Measurements from ENCODE around the gene MYO16. TPM values are rescaled to one million over a fixed set of nuclear protein-coding genes. Genes with fewer than 3 reads are reported as not detected.

The MYO16 gene
- total RNA-seq, 1 experiment from 2014 or later: not detected

GRCh38 chr13:108779308-108779707 lies 149.9 kb downstream of the MYO16 start:
- DNase-seq: peak; percentile 40
- H3K27me3 ChIP-seq (ENCODE audit: insufficient read depth, low read length): no peaks in the 10 kb centered on the region
- peaks cover 8 to 20% of the 10 kb centered on the region in 2 experiments for H3K4me1 Mint-ChIP-seq
- H3K4me3 Mint-ChIP-seq: no peak overlapping the region
- no peak overlapping the region for H2BK15ac ChIP-seq (ENCODE audit: low read depth, low read length)
- H3K27ac Mint-ChIP-seq: no peak overlapping the region
- no peak overlapping the region for H3K4ac ChIP-seq (ENCODE audit: low read depth, low read length)
- H3K9me3 Mint-ChIP-seq: peaks cover 24 to 28% of the 10 kb centered on the region in 2 experiments
- H3K9ac ChIP-seq (ENCODE audit: extremely low read depth, insufficient read length, low read length): no peak overlapping the region
- H2AK5ac ChIP-seq (ENCODE audit: insufficient read length, low read length): no peak overlapping the region
- H4K5ac ChIP-seq (ENCODE audit: insufficient read length, low read depth, low read length): no peak overlapping the region
- no CpG with 5 or more reads among the region's 2 CpGs for WGBS (ENCODE audit: extremely low coverage, insufficient read length, low lambda C conversion rate)
- H2BK12ac ChIP-seq (ENCODE audit: insufficient read length, low read depth, low read length): no peak overlapping the region
- H3K27ac ChIP-seq (ENCODE audit: insufficient read length, low read depth, low read length): no peak overlapping the region
- H4K20me1 ChIP-seq (ENCODE audit: control insufficient read depth, insufficient read depth, insufficient read length): no peaks in the 10 kb centered on the region
- H2BK120ac ChIP-seq (ENCODE audit: low read depth, low read length, poor library complexity, severe bottlenecking): no peak overlapping the region
- H3K9me3 ChIP-seq (ENCODE audit: control insufficient read depth, low read depth, low read length): no peaks in the 10 kb centered on the region
- no peaks in the 10 kb centered on the region for H3K4me1 ChIP-seq (ENCODE audit: insufficient read depth, low read length)
- H2BK20ac ChIP-seq (ENCODE audit: low read depth, low read length, poor library complexity, severe bottlenecking): no peak overlapping the region
- H3K79me2 ChIP-seq (ENCODE audit: insufficient read depth, low read length): no peaks in the 10 kb centered on the region
- H3K27me3 Mint-ChIP-seq (ENCODE audit: low read depth): peaks cover 3% of the 10 kb centered on the region; the same call in 1 of the 2 replicates
- H3T11ph ChIP-seq (ENCODE audit: low read length): no peak overlapping the region
- no peak overlapping the region for H3K23ac ChIP-seq (ENCODE audit: insufficient read length, low read depth, low read length)
- H2AFZ ChIP-seq (ENCODE audit: low read length): no peak overlapping the region
- no peak overlapping the region for H3K18ac ChIP-seq (ENCODE audit: insufficient read length, low read depth, low read length)
- no peak overlapping the region for H3K56ac ChIP-seq (ENCODE audit: insufficient read length, low read depth, low read length)
- no peaks in the 10 kb centered on the region for H3K23me2 ChIP-seq (ENCODE audit: insufficient read length, low read depth, low read length, poor library complexity, severe bottlenecking)
- no peak overlapping the region for H4K91ac ChIP-seq (ENCODE audit: insufficient read length, low read depth, low read length)
- H3K36me3 Mint-ChIP-seq (ENCODE audit: insufficient read depth in 1 of 3, low read depth in 3 of 3): peaks cover 11 to 25% (median 19%) of the 10 kb centered on the region in 3 experiments
- H4K8ac ChIP-seq (replicated peaks; ENCODE audit: insufficient read length, low read depth, low read length): no peak overlapping the region
- H3K79me1 ChIP-seq (ENCODE audit: insufficient read depth, low read depth, low read length, poor library complexity, severe bottlenecking): no peaks in the 10 kb centered on the region
- no peak overlapping the region for H3K4me2 ChIP-seq (ENCODE audit: insufficient read depth, insufficient read length, low read length)
- no peak overlapping the region for H2BK5ac ChIP-seq (ENCODE audit: insufficient read length, low read length)
- TF ChIP-seq CTCF (conservative IDR thresholded peaks at IDR 0.05): no peak
- no peak overlapping the region for H3K14ac ChIP-seq (ENCODE audit: insufficient read depth, low read length)
